GM12892 (cell line): ENCODE data around the gene THRB.

ENCODE experiments used
- DNase-seq: peaks from one replicate; pipeline ENCODE4 v3.0.0; 2011; ENCODE audit not compliant: insufficient read length
- FAIRE-seq: peaks from 2 replicates; lab custom pipeline; 2011; peaks lifted over from hg19 to GRCh38; lab: Jason Lieb, UNC
- POLR2A ChIP-seq: IDR thresholded peaks from 2 replicates; pipeline ENCODE4 v1.6.1; 2011; ENCODE audit warnings: low read depth, low read length, control low read depth
- POLR2AphosphoS5 ChIP-seq: IDR thresholded peaks from 2 replicates; pipeline ENCODE4 v1.6.1; 2011; ENCODE audit warnings: low read depth, low read length, control low read depth
- TAF1 ChIP-seq: IDR thresholded peaks from 2 replicates; pipeline ENCODE4 v1.6.1; 2011; ENCODE audit warnings: low read depth, mild to moderate bottlenecking, control low read depth, low read length, borderline replicate concordance

Gene THRB

GRCh38 chr3:24181256-24181655 lies 313.4 kb downstream of the THRB start:
- no peak for FAIRE-seq
- DNase-seq: no peak
- TF ChIP-seq POLR2A (no peak), TAF1 (no peak), POLR2AphosphoS5 (no peak)

DNA sequence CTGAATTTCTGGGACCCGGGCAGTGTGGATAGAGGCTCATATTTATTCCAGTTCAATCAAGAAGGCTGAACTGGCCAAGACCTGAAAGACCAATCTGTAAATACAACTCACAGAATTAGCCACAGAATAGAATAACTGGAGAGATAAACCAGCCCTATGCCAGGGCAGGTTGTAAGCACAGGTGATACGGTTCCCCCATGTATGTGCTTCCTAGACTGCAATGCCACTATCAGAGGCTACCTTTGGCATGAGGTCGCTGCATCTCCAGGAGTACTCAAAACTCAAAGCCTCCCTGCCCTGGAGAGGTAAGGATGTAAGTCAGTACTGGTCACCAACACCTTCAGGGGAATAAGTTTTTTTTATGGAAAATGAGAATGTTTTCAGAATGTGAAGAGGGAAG lies 314.0 kb downstream of the THRB start:
- DNase-seq: no peak
- no peak for TF ChIP-seq POLR2AphosphoS5
- TF ChIP-seq TAF1: no peak
- TF ChIP-seq POLR2A: no peak
- no peak for FAIRE-seq

- no peak for FAIRE-seq
Observed at GRCh38 chr3:24177201-24177600, 317.4 kb downstream of the THRB start.

DNA sequence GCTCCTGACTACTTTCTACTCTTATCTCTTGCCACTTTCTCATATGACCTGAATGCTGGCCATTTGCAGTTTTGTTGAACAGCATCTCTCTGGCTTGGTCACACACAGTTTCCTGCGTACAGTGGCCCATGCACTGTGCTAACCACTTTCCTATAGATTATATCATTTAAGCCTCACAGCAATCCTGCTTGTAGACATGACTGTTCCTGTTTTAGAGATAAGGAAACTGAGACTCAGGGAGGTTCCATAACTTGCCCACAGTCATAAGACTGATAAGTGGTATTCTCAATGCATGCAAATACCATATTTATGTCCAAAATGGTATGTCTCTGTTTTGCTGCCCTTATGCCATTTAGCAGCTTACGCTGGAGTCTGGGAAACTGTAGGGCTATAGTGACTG lies 320.0 kb downstream of the THRB start:
- no peak for DNase-seq
- FAIRE-seq: no peak
- TF ChIP-seq POLR2AphosphoS5 (no peak), POLR2A (no peak), TAF1 (no peak)

More at GRCh38 chr3:24177201-24177600, 317.4 kb downstream of the THRB start:
- DNase-seq: no peak
- TF ChIP-seq POLR2AphosphoS5: no peak
- TF ChIP-seq POLR2A: no peak
- TF ChIP-seq TAF1: no peak

- TF ChIP-seq POLR2AphosphoS5 (no peak), POLR2A (no peak), TAF1 (no peak)
- no peak for DNase-seq
- FAIRE-seq: no peak
Observed at GRCh38 chr3:24168977-24169376, 325.7 kb downstream of the THRB start.

DNA sequence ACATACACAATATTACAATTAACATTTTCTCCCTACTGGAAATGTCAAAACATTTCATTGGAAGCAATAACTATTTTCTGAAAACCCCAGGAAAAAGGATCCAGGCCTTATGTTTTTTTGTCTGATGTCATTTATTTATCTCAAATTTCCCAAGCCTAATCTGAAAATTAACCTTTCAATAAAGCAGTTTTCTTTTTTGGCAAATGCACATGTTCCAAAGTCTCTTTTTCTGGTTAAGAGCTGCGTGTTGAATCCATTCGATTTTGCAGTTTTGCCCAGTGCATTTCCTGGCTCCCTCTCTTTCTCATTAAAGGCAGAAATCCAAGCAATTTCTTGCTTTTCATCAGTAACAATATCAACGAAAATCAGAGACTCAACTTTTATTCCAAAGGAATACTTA lies 327.2 kb downstream of the THRB start:
- TF ChIP-seq POLR2A: no peak
- no peak for TF ChIP-seq POLR2AphosphoS5
- no peak for TF ChIP-seq TAF1
- DNase-seq (no peak), FAIRE-seq (no peak)

DNA sequence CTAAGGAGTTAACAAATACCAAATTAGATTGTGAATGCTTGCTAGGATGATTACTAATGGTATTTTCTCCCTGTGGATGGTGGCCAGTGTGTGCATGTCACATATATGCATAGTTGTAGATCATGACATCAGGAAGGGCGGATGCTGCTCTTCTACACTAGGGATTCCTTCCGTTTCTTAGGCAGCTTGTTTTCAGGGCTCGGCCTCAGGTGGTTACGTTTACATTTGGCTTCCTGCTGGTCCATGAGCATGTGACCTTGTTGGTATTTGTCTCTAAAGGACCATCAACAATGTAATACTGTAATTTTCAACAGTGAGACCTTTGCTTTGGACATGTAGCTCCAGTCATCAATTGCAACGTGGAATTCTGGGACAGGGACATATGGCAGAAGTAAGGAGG lies 328.1 kb downstream of the THRB start:
- TF ChIP-seq POLR2A (no peak), POLR2AphosphoS5 (no peak), TAF1 (no peak)
- DNase-seq (no peak), FAIRE-seq (no peak)

- DNase-seq (no peak), FAIRE-seq (no peak)
- TF ChIP-seq POLR2A (no peak), TAF1 (no peak), POLR2AphosphoS5 (no peak)
Observed at GRCh38 chr3:24165603-24165982, 329.1 kb downstream of the THRB start.

- no peak for DNase-seq
- FAIRE-seq: no peak
- TF ChIP-seq POLR2AphosphoS5: no peak
- TF ChIP-seq TAF1: no peak
- TF ChIP-seq POLR2A: no peak
Observed at GRCh38 chr3:24164967-24165602, 329.6 kb downstream of the THRB start.

GRCh38 chr3:24162929-24163328 lies 331.7 kb downstream of the THRB start:
- TF ChIP-seq POLR2AphosphoS5 (no peak), POLR2A (no peak)
- FAIRE-seq (no peak), DNase-seq (no peak)

- no peak for DNase-seq
- FAIRE-seq: no peak
- no peak for TF ChIP-seq TAF1
- TF ChIP-seq POLR2AphosphoS5: no peak
- no peak for TF ChIP-seq POLR2A
Observed at GRCh38 chr3:24161841-24162240, 332.8 kb downstream of the THRB start.

GRCh38 chr3:24160424-24161095 lies 334.1 kb downstream of the THRB start:
- TF ChIP-seq TAF1: no peak
- no peak for TF ChIP-seq POLR2AphosphoS5
- no peak for TF ChIP-seq POLR2A
- FAIRE-seq (no peak), DNase-seq (no peak)
